Endothelial cell of umbilical vein (primary cell): Measurements from ENCODE around the gene SLC9A2. TPM values are rescaled to one million over a fixed set of nuclear protein-coding genes. Genes with fewer than 3 reads are reported as not detected.
A peak's percentile ranks its signal among the peaks of the same experiment; 100 is the strongest.

ENCODE experiments used
- BruUV-seq: library from RNA; stranded (reverse); fragments of 400-500 nt; replicated peaks from 2 replicates; lab custom pipeline; 2021; lab: Mats Ljungman, UMichigan
- CTCF ChIA-PET: fragments of 300-600, 350-600 bp; sonication (Branson Sonifier 250); formaldehyde crosslinking; loops from one replicate; lab custom pipeline; 2021; ENCODE audit warnings: antibody characterized with exemption, inconsistent platforms; lab: Charles Lee
- POLR2A ChIA-PET: fragments of 300-600, 350-600 bp; sonication (Branson Sonifier 250); formaldehyde crosslinking; loops from one replicate; lab custom pipeline; 2021; ENCODE audit warnings: antibody characterized with exemption, inconsistent platforms; lab: Charles Lee
- DNase-seq: peaks from one replicate; pipeline ENCODE4 v3.0.0-alpha.2; 2011; ENCODE audit warnings: low read depth, low spot score
- FAIRE-seq: peaks from 2 replicates; lab custom pipeline; 2011; peaks lifted over from hg19 to GRCh38; lab: Jason Lieb, UNC
- H2AFZ ChIP-seq: 2 replicates; pipeline ENCODE4 v1.6.0; 2012; ENCODE audit warnings: low read depth, low read length, control low read depth, inconsistent platforms
- H3K27ac ChIP-seq: 2 replicates; pipeline ENCODE4 v1.5.1; 2011; ENCODE audit warnings: low read depth, mild to moderate bottlenecking, control low read depth, low read length, moderate library complexity; ENCODE audit not compliant: insufficient read depth
- H3K27me3 ChIP-seq, 2 experiments: 2 replicates each; pipeline versions ENCODE4 v1.6.0 to v1.6.1; 2011; ENCODE audit warnings: low read length in 2 of 2, mixed read lengths in 1 of 2; ENCODE audit not compliant: control insufficient read depth in 2 of 2, insufficient read depth in 2 of 2
- H3K36me3 ChIP-seq, 2 experiments: 2 replicates in 1 of 2; 3 replicates in 1 of 2; pipeline ENCODE4 v1.5.1; 2011; ENCODE audit warnings: low read length in 2 of 2, mild to moderate bottlenecking in 1 of 2, moderate library complexity in 1 of 2; ENCODE audit not compliant: control insufficient read depth in 2 of 2, insufficient read depth in 2 of 2; ENCODE audit errors: extremely low read depth in 1 of 2
- H3K4me1 ChIP-seq: 3 replicates; pipeline ENCODE4 v1.5.1; 2011; ENCODE audit warnings: mild to moderate bottlenecking, low read length; ENCODE audit not compliant: control insufficient read depth, insufficient read depth; ENCODE audit errors: extremely low read depth
- H3K4me2 ChIP-seq: 2 replicates; pipeline ENCODE4 v1.6.1; 2011; ENCODE audit warnings: low read length, control low read depth, mixed read lengths; ENCODE audit not compliant: insufficient read depth
- H3K4me3 ChIP-seq, 3 experiments: fragments of 200-600 bp in 1 of 3; sonication (generic), shearing (Covaris generic) in 1 of 3; replicated peaks in 1 of 3; 2 replicates each; pipeline ENCODE4 v1.5.1; 2011 to 2016; ENCODE audit warnings: control low read depth in 3 of 3, low read length in 3 of 3, mild to moderate bottlenecking in 2 of 3, inconsistent platforms in 1 of 3, low read depth in 1 of 3, moderate library complexity in 1 of 3; ENCODE audit not compliant: insufficient read depth in 1 of 3
- H3K79me2 ChIP-seq: 2 replicates; pipeline ENCODE4 v1.6.0; 2012; ENCODE audit warnings: low read length, inconsistent platforms; ENCODE audit not compliant: control insufficient read depth, insufficient read depth
- H3K9ac ChIP-seq: replicated peaks from 2 replicates; pipeline ENCODE3; 2011; ENCODE audit warnings: low read length, control low read depth; ENCODE audit not compliant: insufficient read depth; ENCODE audit errors: extremely low read depth
- H3K9me1 ChIP-seq: replicated peaks from 3 replicates; pipeline ENCODE4 v1.6.0; 2011; ENCODE audit warnings: mild to moderate bottlenecking, low read length; ENCODE audit not compliant: control insufficient read depth, insufficient read depth; ENCODE audit errors: extremely low read depth
- H3K9me3 ChIP-seq: replicated peaks from 2 replicates; pipeline ENCODE4 v1.5.1; 2012; ENCODE audit warnings: low read length, inconsistent platforms; ENCODE audit not compliant: control insufficient read depth, insufficient read depth
- H4K20me1 ChIP-seq: replicated peaks from 2 replicates; pipeline ENCODE3; 2011; ENCODE audit warnings: mild to moderate bottlenecking, low read length; ENCODE audit not compliant: control insufficient read depth, insufficient read depth; ENCODE audit errors: extremely low read depth
- CTCF ChIP-seq, 2 donors: IDR thresholded peaks; 1 replicate in 1 of 2; 2 replicates in 1 of 2; pipeline ENCODE4 v1.5.1; 2011; ENCODE audit warnings: low read length in 2 of 2, mild to moderate bottlenecking in 2 of 2, moderate library complexity in 2 of 2, control low read depth in 1 of 2, inconsistent platforms in 1 of 2, low read depth in 1 of 2; ENCODE audit not compliant: insufficient read depth in 1 of 2; ENCODE audit errors: extremely low read depth in 1 of 2
- EZH2 ChIP-seq: IDR thresholded peaks from 2 replicates; pipeline ENCODE4 v1.6.1; 2012; ENCODE audit warnings: borderline replicate concordance, low read depth, mild to moderate bottlenecking, moderate library complexity, low read length, inconsistent platforms; ENCODE audit not compliant: severe bottlenecking
- FOS ChIP-seq: IDR thresholded peaks from 2 replicates; pipeline ENCODE4 v1.6.1; 2011; ENCODE audit warnings: mild to moderate bottlenecking, low read length, moderate library complexity, borderline replicate concordance; ENCODE audit not compliant: insufficient read depth
- GATA2 ChIP-seq: IDR thresholded peaks from 2 replicates; pipeline ENCODE4 v1.7.0; 2011; ENCODE audit warnings: low read depth, mild to moderate bottlenecking, moderate library complexity, mixed read lengths, low read length; ENCODE audit not compliant: insufficient read length, insufficient read depth
- JUN ChIP-seq: IDR thresholded peaks from 2 replicates; pipeline ENCODE4 v1.6.1; 2011; ENCODE audit warnings: borderline replicate concordance, low read depth; ENCODE audit not compliant: insufficient read length, insufficient read depth
- MAX ChIP-seq: IDR thresholded peaks from 2 replicates; pipeline ENCODE4 v1.6.1; 2011; ENCODE audit not compliant: insufficient read depth, insufficient read length
- MYC ChIP-seq: IDR thresholded peaks from one replicate; pipeline ENCODE4 v1.6.1; 2011; ENCODE audit warnings: mild to moderate bottlenecking, low read depth, low read length
- POLR2A ChIP-seq: IDR thresholded peaks from 2 replicates; pipeline ENCODE4 v1.6.1; 2012; ENCODE audit warnings: low read depth, mild to moderate bottlenecking, control low read depth, low read length
- POLR2AphosphoS5 ChIP-seq: IDR thresholded peaks from 2 replicates; pipeline ENCODE4 v1.6.1; 2012; ENCODE audit warnings: low read depth, mild to moderate bottlenecking, control low read depth, low read length, moderate library complexity; ENCODE audit not compliant: insufficient read depth
- dilution Hi-C: fragments of 300-500 bp; cut with MboI; formaldehyde crosslinking; loops from one replicate; pipeline ENCODE4 v1.15.0; 2019; ENCODE audit warnings: low sequenced_read_pairs; ENCODE audit not compliant: extremely low pct_ligation_motif_present
- intact Hi-C: fragments of 100-400 bp; cut with micrococcal nuclease; formaldehyde crosslinking; loops from one replicate; pipeline ENCODE4 v1.10.0; 2022
- polyA plus RNA-seq, 4 experiments: library from polyadenylated mRNA; depleted of rRNA in 3 of 4; stranded (reverse) in 3 of 4; unstranded in 1 of 4; fragments of >200 nt; gene quantifications; 2 replicates each; pipeline versions ENCODE4 v1.2.1 to v1.2.3, GENCODE V29; 2011 to 2012; ENCODE audit warnings: missing spikeins in 1 of 4
- total RNA-seq: library from RNA; stranded (reverse); gene quantifications from 2 replicates; pipeline ENCODE4 v1.2.3, GENCODE V29; 2021

The SLC9A2 gene
- total and polyA plus RNA-seq, 2 donors (not counting 3 experiments of a cell fraction or from before 2014, with no cell fraction given), result 0.03 TPM; not detected in 1

- H3K79me2 ChIP-seq, result no peaks in the 10 kb centered on the region
- no peak overlapping the region for H3K4me2 ChIP-seq
- TF ChIP-seq CTCF (IDR thresholded peaks at IDR 0.05; ENCODE audit: extremely low read depth in 1 of 2, insufficient read depth in 1 of 2, low read depth in 1 of 2, low read length in 2 of 2) (no peak), POLR2A (no peak), POLR2AphosphoS5 (no peak), FOS (no peak), MYC (no peak), JUN (no peak), EZH2 (no peak), GATA2 (no peak), MAX (no peak)
- ChIA-PET CTCF (no interaction called here), POLR2A (no interaction called here)
- peaks cover 1 to 3% of the 10 kb centered on the region in 2 experiments for H3K27me3 ChIP-seq
- H3K27ac ChIP-seq, result no peak overlapping the region
- intact Hi-C loops, result no loop called here
- H2AFZ ChIP-seq, result no peak overlapping the region
- no peaks in the 10 kb centered on the region for H3K36me3 ChIP-seq
- no peak for DNase-seq
- H3K4me1 ChIP-seq, result no peaks in the 10 kb centered on the region
- dilution Hi-C loops, result no loop called here
- no TSS peak for BruUV-seq
- no peaks in the 10 kb centered on the region for H3K9me3 ChIP-seq
- no peaks in the 10 kb centered on the region for H3K9me1 ChIP-seq
- no peaks in the 10 kb centered on the region for H4K20me1 ChIP-seq
- FAIRE-seq, result peak; percentile 37
- H3K4me3 ChIP-seq, result no peak overlapping the region
- H3K9ac ChIP-seq, result no peak overlapping the region
Observed at GRCh38 chr2:102601730-102602129, 17.6 kb upstream of the SLC9A2 start.
